Cardiac septum (tissue), 1 donor: ENCODE measurements around the gene NAXE. TPM values are rescaled to one million over a fixed set of nuclear protein-coding genes. Genes with fewer than 3 reads are reported as not detected.
A peak's percentile ranks its signal among the peaks of the same experiment; 100 is the strongest.
"Not testable (repeated sequence)": the region's sequence is repeated elsewhere in the genome, so short reads cannot be mapped to it uniquely, and the experiment has no call there.

Experiments used
- DNase-seq: peaks from one replicate; pipeline ENCODE4 v3.0.0-alpha.2; 2020; ENCODE audit warnings: low spot score
- intact Hi-C: fragments of 100-400 bp; cut with DNase I; formaldehyde crosslinking; loops from one replicate; pipeline ENCODE4 v1.14.0; 2022
- long read RNA-seq: library from polyadenylated mRNA; unstranded; transcript quantifications from one replicate; pipeline ENCODE4 v2.0.0, GENCODE V29; 2021
- total RNA-seq: library from RNA; stranded (reverse); fragmentation: NEBNext Ultra II Directional; extraction: Animal tissue kit (Norgen Biotek cat#: 25700); gene quantifications from one replicate; pipeline ENCODE4 v1.2.1, GENCODE V29; 2021
- donor health status: DM: no; HTN: no; CAD: no.

The NAXE gene
- 91.4 TPM for total RNA-seq
- long read RNA-seq, transcript NAXE-203 (6 exons, 1,125 nt) = major isoform, 133 of 169 reads
- long read RNA-seq, partial matches to known transcripts = 12 of 169 reads
- long read RNA-seq, other reads (novel, unspliced or antisense) = 20 of 169 reads

DNA sequence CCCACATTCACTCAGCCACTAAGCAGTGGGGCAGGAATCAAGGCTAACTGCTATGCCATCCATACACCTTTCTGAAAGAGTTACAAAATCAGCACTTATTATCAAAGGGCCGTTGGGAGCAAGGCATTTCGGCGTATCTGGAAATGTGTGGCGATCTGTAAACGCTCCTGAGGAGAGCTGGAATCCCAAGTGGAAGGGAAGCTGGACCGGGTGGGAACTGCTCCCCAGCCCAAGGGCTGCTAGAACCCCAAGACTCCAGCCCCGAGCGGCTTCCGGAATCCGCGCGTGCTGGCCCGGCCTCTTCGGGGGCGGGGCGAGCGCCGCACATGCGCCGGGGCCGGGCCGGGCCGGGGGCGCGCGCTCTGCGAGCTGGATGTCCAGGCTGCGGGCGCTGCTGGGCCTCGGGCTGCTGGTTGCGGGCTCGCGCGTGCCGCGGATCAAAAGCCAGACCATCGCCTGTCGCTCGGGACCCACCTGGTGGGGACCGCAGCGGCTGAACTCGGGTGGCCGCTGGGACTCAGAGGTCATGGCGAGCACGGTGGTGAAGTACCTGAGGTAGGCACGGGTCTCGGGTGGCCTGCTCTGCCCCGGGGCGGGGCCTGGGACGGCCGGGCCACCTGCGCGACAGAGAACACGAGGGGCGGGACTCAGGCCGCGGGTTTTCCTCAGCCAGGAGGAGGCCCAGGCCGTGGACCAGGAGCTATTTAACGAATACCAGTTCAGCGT lies at the start of gene NAXE:
Gene NAXE, plus strand, starts transcription at position 345 of the 726 bp plus-strand sequence. Its CDS starts 29 bp downstream, at position 374.
- intact Hi-C loops = loop anchor here (5.0 kb wide), 1 partner anchor 84 kb away; no protein-coding TSS in a partner anchor

DNA sequence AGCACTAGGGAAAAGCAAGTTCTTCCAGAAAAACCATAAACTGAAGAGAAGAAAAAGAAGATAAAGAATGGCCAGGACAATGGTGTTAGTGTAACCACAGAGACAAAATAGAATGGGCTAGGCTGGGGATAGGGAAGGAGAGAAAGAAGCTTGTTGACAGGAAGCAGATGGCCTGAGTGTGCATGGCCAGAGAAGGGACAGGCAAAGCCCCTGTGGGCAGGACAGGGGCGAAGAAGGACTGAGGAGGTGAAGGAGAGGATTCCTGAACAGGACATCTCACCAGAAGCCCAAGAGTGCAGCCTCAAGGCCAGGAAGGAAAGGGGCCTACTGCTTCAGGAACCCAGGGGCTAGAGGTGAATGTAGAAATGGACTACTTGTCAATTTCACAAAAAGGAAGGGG lies 48.5 kb upstream of the NAXE start:
- intact Hi-C loops = no loop called here
- no peak for DNase-seq

More for the DNA sequence above, at the start of gene NAXE:
- DNase-seq = peak; percentile 93

DNA sequence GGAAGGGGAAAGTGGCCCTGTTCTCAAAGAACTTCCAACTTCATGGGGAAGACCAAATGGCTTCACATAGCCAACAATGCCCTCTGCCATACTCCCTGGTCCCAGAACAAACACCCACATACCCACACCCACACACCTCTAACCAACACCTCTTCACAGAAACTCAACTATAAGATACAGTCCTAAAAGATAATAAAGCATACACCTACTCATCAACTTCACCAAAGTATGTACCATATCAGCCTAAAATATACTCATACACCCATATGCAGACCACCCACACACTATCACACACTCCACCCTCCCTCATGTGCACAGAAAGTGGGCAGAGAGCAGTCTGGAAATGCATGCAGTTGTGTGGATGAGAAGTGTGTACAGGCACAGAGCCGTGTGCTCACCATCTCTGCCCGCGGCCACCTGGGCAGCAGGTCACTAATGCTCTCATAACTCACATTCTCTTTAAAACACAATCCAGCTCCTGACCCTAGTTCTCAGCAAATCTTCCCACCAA lies 46.9 kb upstream of the NAXE start:
- intact Hi-C loops = loop anchor here (5.0 kb wide), 1 partner anchor 32 kb away; no protein-coding TSS in a partner anchor

DNA sequence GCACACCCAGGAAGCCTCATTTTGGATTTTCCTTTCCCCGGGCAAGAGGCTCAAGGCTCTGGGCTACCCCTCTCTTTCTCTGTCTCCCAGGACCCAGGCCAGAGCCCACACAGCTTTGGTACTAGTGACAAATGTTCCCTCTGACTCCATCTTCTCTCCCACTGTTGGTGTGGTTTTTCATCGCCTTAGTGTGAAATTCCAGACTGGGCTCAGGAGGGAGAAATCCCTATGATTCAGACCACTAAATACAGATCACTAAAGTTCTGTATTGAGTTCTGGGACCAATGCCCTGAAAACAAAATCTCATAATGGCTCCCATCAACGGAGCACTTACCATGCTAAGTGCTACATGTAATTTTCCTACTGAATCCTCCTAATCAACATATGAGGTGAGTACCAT lies 45.3 kb upstream of the NAXE start:
- intact Hi-C loops = loop anchor here (5.0 kb wide), 1 partner anchor 34 kb away; no protein-coding TSS in a partner anchor

More for the DNA sequence above, 46.9 kb upstream of the NAXE start:
- DNase-seq = no peak

GRCh38 chr1:156547434-156547833 lies 44.1 kb upstream of the NAXE start:
- no peak for DNase-seq
- intact Hi-C loops = loop anchor here (5.0 kb wide), 1 partner anchor 35 kb away; no protein-coding TSS in a partner anchor

More for the DNA sequence above, 45.3 kb upstream of the NAXE start:
- no peak for DNase-seq

GRCh38 chr1:156547982-156548381 lies 43.6 kb upstream of the NAXE start:
- DNase-seq = no peak
- intact Hi-C loops = loop anchor here (5.0 kb wide), 1 partner anchor 36 kb away; no protein-coding TSS in a partner anchor

GRCh38 chr1:156549390-156549789 lies 42.2 kb upstream of the NAXE start:
- DNase-seq = no peak
- intact Hi-C loops = loop anchor here (5.0 kb wide), 1 partner anchor 37 kb away; no protein-coding TSS in a partner anchor

- DNase-seq = no peak
- intact Hi-C loops = loop anchor here (5.0 kb wide), 1 partner anchor 38 kb away; no protein-coding TSS in a partner anchor
Observed at GRCh38 chr1:156549831-156550230, 41.7 kb upstream of the NAXE start.

DNA sequence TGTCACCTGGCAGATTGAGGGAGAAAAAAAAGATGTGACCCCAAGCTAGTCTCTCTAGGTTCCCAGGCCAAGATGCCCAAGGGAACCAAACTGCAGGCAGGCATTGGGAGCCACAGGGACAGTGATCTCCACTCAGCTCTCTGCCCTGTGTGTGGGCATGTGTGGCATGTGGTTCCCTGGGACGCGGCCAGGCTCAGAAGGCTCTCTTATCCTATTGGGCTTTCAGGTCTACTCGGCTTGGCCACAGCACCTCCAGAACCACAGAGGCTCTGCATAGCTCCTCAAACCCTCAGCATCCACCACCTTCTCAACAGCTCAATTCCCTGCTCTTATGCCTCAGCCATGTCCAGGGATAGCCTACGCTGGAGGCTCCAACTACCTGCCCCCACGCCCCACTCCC lies 41.2 kb upstream of the NAXE start:
- DNase-seq = peak; percentile 84
- intact Hi-C loops = no loop called here

- intact Hi-C loops = no loop called here
- DNase-seq = no peak
Observed at GRCh38 chr1:156551066-156551643, 40.4 kb upstream of the NAXE start.

- DNase-seq = peak; percentile 36
- intact Hi-C loops = no loop called here
Observed at GRCh38 chr1:156551869-156552268, 39.7 kb upstream of the NAXE start.

- DNase-seq = no peak
- intact Hi-C loops = no loop called here
Observed at GRCh38 chr1:156552518-156552917, 39.1 kb upstream of the NAXE start.

DNA sequence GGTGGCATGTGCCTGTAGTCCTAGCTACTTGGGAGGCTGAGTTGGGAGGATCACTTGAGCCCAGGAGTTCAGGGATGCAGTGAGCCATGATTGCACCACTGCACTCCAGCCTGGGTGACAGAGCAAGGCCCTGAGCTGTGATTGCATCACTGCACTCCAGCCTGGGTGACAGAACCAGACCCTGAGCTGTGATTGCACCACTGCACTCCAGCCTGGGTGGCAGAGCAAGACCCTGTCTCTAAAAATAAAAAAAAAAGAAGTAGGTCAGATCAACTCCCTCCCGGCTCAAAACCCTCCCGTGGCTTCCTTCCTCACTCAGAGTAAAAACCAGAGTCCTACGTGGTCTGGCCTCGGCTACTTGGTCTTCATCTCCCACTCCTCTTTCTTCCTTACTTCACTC lies 38.6 kb upstream of the NAXE start:
- intact Hi-C loops, DNase-seq: not testable (repeated sequence)

DNA sequence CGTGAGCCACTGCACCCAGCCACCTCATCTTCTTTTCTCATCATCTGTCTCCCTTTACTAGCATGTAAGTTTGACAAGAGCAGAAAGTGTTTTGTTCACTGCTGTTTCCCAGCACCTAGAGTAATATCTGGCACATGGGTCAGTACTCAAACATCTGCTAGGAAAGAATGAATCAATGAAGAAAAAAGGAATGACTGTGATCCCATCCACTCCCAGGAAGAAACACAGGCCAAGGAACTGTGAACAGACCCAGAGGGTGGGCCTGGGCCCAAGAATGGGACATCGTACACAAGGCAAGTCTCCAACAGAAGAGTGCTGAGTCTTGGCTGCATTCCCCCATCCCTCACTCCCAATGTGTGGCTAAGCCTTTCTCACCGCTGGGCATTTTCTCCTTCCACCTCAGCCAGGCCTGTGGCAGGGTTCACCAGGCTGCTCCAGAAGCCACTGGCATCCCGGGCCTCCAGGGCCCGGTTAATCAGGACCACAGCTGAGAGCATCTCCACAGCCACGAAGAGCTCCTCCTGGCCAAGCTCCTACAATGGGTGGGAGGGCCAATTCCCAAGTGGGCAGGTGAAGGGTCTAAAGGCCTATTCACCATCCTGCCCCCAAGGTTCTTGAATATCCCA lies 37.6 kb upstream of the NAXE start:
- intact Hi-C loops = no loop called here
- peak; percentile 22 for DNase-seq

- intact Hi-C loops = no loop called here
- DNase-seq = no peak
Observed at GRCh38 chr1:156554971-156555370, 36.6 kb upstream of the NAXE start.

DNA sequence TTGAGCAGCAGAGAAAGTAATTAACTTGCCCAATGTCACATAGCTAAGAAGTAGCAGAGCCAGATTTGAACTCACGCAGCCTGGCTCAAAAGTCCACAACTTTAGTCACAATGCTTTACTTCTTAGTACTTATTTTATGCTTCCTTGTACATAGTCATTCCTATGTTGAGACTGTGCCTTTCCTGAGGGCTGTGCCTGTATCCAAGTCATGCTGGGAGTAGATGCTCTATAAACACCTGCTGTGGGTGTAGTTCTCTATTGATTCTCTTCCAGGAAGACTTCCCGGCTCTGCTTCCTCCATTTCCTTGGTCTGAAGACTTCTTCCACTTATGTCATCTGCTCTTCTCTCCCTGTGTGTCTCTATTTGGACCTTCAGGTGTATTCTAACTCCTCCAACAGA lies 35.9 kb upstream of the NAXE start:
- DNase-seq = no peak
- intact Hi-C loops = no loop called here

DNA sequence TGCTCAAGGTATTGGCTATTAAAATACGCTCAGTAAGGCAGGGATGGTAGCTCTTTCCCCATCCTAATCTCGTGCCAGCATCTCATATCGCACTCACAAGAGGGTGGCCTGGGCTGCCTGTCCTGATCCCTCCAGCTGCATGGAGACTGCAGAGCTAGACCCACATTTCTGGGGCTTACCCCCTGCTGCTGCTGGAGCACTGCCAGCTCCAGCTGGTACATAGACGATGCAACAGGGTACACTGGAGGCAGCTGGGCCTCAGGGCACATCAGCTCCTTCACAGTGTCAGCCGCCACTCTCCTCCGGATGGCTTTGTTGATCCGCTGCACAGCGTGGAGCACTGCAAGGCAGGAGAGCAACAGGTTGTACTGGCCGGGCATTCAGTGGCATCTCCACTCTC lies 35.2 kb upstream of the NAXE start:
- intact Hi-C loops = no loop called here
- no peak for DNase-seq

DNA sequence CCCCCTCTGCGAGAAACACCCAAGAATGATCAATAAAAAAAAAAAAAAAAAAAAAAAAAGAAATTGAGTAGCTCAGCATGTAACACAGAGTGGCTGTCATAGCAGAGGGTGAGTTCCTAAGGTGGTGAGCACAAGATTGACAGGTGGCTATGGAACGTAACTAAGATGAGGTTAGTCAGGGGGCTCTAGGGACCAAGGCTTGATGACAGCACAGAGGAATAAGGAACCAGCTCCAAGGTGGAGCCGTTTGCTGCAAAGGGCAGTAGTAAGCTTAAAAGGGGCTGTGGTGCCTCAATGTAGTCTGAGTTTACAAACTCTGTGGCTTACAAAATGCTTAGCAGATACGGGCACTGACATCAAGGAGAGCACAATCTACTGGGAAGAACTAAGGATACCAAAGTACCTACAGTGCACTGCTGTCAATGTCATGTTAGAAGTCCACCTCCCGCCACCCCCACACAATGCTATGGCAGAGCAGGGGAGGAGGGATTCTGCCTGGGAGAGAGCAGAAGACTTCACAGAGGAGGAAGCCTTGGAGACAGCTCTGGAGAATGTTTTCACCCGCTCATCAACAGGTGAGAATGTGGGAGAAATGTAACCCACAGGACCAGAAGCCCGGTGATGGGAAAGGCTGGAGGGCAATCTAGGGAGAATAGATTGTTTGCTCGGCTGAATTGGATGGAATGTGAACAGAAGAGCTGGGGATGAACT lies 32.3 kb upstream of the NAXE start:
- peak; percentile 56 for DNase-seq
- intact Hi-C loops = no loop called here

- DNase-seq = no peak
- intact Hi-C loops = no loop called here
Observed at GRCh38 chr1:156559797-156560385, 31.7 kb upstream of the NAXE start.
